ENCODE data around the gene SH3GL2. TPM values are rescaled to one million over a fixed set of nuclear protein-coding genes. Genes with fewer than 3 reads are reported as not detected.

SH3GL2 gene
- polyA plus RNA-seq, 3 donors, result not detected

GRCh38 chr9:17637229-17637628, 58.4 kb downstream of the SH3GL2 start:
- no CpG with 5 or more reads among the region's 3 CpGs for WGBS (ENCODE audit: insufficient coverage)
- Histone ChIP-seq H4K20me1 (ENCODE audit: insufficient read depth, low read length) (no peaks in the 10 kb centered on the region), H3K4me2 (replicated peaks; ENCODE audit: extremely low read depth, low read length, poor library complexity, severe bottlenecking) (no peak overlapping the region), H2AFZ (ENCODE audit: insufficient read depth, low read depth, low read length, poor library complexity, severe bottlenecking) (no peak overlapping the region), H3K4me1 (ENCODE audit: control insufficient read depth in 1 of 2, insufficient read depth in 2 of 2, low read length in 2 of 2) (no peaks in the 10 kb centered on the region), H3K36me3 (replicated peaks in 1 of 2; ENCODE audit: control insufficient read depth in 1 of 2, insufficient read depth in 2 of 2, low read length in 2 of 2) (no peaks in the 10 kb centered on the region), H3K27me3 (ENCODE audit: control insufficient read depth in 2 of 2, insufficient read depth in 2 of 2, low read length in 2 of 2) (no peaks in the 10 kb centered on the region), H3K9me3 (replicated peaks in 1 of 2; ENCODE audit: control insufficient read depth in 1 of 2, insufficient read depth in 1 of 2, low read length in 2 of 2) (no peaks in the 10 kb centered on the region), H3K4me3 (replicated peaks in 1 of 3; ENCODE audit: low read depth in 2 of 3, low read length in 3 of 3) (no peak overlapping the region), H3K79me2 (ENCODE audit: insufficient read depth, low read length) (no peaks in the 10 kb centered on the region), H3K27ac (ENCODE audit: low read depth in 1 of 2, low read length in 2 of 2) (no peak overlapping the region), H3K9ac (ENCODE audit: insufficient read depth, low read length, poor library complexity, severe bottlenecking) (no peak overlapping the region)
- peaks cover 0 to 3% (median 0%) of the 10 kb centered on the region in 7 donors for H3K9me3 Mint-ChIP-seq
- H3K36me3 Mint-ChIP-seq, result no peaks in the 10 kb centered on the region
- peaks cover 0 to 2% (median 0%) of the 10 kb centered on the region in 3 donors for H3K27me3 Mint-ChIP-seq (ENCODE audit: low read depth in 3 of 3)
- no peak for TF ChIP-seq CTCF (IDR thresholded peaks at IDR 0.05)
- H3K4me3 Mint-ChIP-seq, result no peak overlapping the region
- DNase-seq, result no peak
- intact Hi-C loops (cut with micrococcal nuclease), result no loop called here
- H3K4me1 Mint-ChIP-seq, result no peaks in the 10 kb centered on the region
- H3K27ac Mint-ChIP-seq, result no peak overlapping the region

- no peaks in the 10 kb centered on the region for H3K79me2 ChIP-seq (ENCODE audit: insufficient read depth, low read length)
- H3K9me3 Mint-ChIP-seq, result peaks cover 1 to 11% (median 3%) of the 10 kb centered on the region in 7 donors
- no peak for TF ChIP-seq CTCF (IDR thresholded peaks at IDR 0.05)
- H3K27me3 ChIP-seq (ENCODE audit: control insufficient read depth in 2 of 2, insufficient read depth in 2 of 2, low read length in 2 of 2), result no peaks in the 10 kb centered on the region
- no peak overlapping the region for H3K9ac ChIP-seq (ENCODE audit: insufficient read depth, low read length, poor library complexity, severe bottlenecking)
- no peak overlapping the region for H3K4me3 ChIP-seq (replicated peaks in 1 of 3; ENCODE audit: low read depth in 2 of 3, low read length in 3 of 3)
- H3K27ac Mint-ChIP-seq, result no peak overlapping the region
- H3K4me3 Mint-ChIP-seq, result no peak overlapping the region
- intact Hi-C loops (cut with micrococcal nuclease), result no loop called here
- no peak overlapping the region for H2AFZ ChIP-seq (ENCODE audit: insufficient read depth, low read depth, low read length, poor library complexity, severe bottlenecking)
- no peaks in the 10 kb centered on the region for H3K9me3 ChIP-seq (replicated peaks in 1 of 2; ENCODE audit: control insufficient read depth in 1 of 2, insufficient read depth in 1 of 2, low read length in 2 of 2)
- H3K27ac ChIP-seq (ENCODE audit: low read depth in 1 of 2, low read length in 2 of 2), result no peak overlapping the region
- H3K4me1 Mint-ChIP-seq, result no peaks in the 10 kb centered on the region
- no peaks in the 10 kb centered on the region for H3K4me1 ChIP-seq (ENCODE audit: control insufficient read depth in 1 of 2, insufficient read depth in 2 of 2, low read length in 2 of 2)
- no peak overlapping the region for H3K4me2 ChIP-seq (replicated peaks; ENCODE audit: extremely low read depth, low read length, poor library complexity, severe bottlenecking)
- peaks cover 0 to 1% (median 0%) of the 10 kb centered on the region in 3 donors for H3K27me3 Mint-ChIP-seq (ENCODE audit: low read depth in 3 of 3)
- H3K36me3 Mint-ChIP-seq, result no peaks in the 10 kb centered on the region
- H4K20me1 ChIP-seq (ENCODE audit: insufficient read depth, low read length), result no peaks in the 10 kb centered on the region
- H3K36me3 ChIP-seq (replicated peaks in 1 of 2; ENCODE audit: control insufficient read depth in 1 of 2, insufficient read depth in 2 of 2, low read length in 2 of 2), result no peaks in the 10 kb centered on the region
- DNase-seq, result no peak
Measured at GRCh38 chr9:17648516-17648915, 69.7 kb downstream of the SH3GL2 start.
